ENCODE measurements around the gene CCDC146.
A peak's percentile ranks its signal among the peaks of the same experiment; 100 is the strongest.

GRCh38 chr7:77320137-77320536 lies 197.7 kb downstream of the CCDC146 start:
- TF ChIP-seq GATA2 (IDR thresholded peaks at IDR 0.05; ENCODE audit: low read depth, low read length) (peak; percentile 32; the same call in 1 of the 2 replicates), GATA3 (IDR thresholded peaks at IDR 0.05; ENCODE audit: low read depth, low read length) (peak; percentile 50; the same call in 1 of the 2 replicates)

Data from SH-SY5Y (cell line).